ENCODE measurements around the gene ESCO1. TPM values are rescaled to one million over a fixed set of nuclear protein-coding genes. Genes with fewer than 3 reads are reported as not detected.

ESCO1 gene
- total and polyA plus RNA-seq, 2 of the 13 experiments (the other 11 are each of a cell fraction or from before 2014, with no cell fraction given): 6.3 to 19.4 TPM

DNA sequence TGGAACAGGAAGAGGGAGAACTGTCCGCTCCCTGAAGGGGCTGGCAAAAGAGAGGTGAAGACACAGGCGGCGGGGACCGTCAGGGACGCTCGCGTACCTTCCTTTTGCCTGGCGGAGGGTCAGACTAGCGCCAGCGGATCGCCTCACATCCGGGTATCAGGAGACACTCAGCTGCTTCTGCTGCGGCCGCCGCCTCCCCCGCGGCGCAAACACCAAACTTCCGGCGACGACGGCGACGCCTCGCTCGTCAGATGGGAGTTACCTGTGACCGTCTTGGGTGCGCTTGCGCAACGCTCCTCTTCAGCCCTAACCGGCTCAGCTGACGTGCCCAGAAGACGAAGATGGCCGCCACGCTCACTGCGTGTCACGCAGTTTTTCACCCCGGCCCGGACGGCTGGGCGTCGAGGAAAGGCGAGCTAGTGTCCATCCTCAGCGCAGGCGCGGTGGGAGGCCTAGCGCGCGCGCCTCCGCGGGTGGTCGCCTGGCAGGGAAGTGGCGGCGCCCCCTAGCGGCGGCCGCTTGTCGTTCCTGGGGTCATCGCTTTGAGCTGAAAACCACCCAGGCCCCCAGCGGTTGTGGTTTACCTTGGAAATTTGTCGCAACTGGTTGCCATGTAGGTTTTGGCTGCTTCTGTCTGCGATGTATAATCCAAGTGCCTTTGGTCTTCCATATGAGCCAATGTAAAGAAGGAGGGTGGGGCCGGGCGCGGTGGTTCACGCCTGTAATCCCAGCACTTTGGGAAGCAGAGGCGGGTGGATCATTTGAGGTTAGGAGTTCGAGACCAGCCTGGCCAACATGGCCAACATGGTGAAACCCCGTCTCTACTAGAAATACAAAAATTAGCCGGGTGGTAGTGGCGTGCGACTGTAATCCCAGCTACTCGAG, at the start of gene ESCO1 (continued):
- no peak for TF ChIP-seq PCBP2 (optimal IDR thresholded peaks at IDR 0.05; ENCODE audit: low read depth, low read length, poor library complexity, severe bottlenecking)
- peak; percentile 83 for TF ChIP-seq ZNF605 (CRISPR knock-in tag; IDR thresholded peaks at IDR 0.05)
- TF ChIP-seq SMAD9 (CRISPR knock-in tag; IDR thresholded peaks at IDR 0.05): no peak; the same call in 1 of the 2 replicates
- peak; percentile 79 for TF ChIP-seq ELF3 (CRISPR knock-in tag; IDR thresholded peaks at IDR 0.05)
- no peak for TF ChIP-seq MTA3 (CRISPR knock-in tag; IDR thresholded peaks at IDR 0.05)
- TF ChIP-seq IKZF4 (CRISPR knock-in tag; IDR thresholded peaks at IDR 0.05; ENCODE audit: borderline replicate concordance, low read depth, not compliant biosample characterization): peak; percentile 35
- TF ChIP-seq ZNF572 (CRISPR knock-in tag; IDR thresholded peaks at IDR 0.05): no peak
- TF ChIP-seq ZKSCAN5 (CRISPR knock-in tag; IDR thresholded peaks at IDR 0.05): no peak
- TF ChIP-seq ZNF468 (CRISPR knock-in tag; IDR thresholded peaks at IDR 0.05): peak; percentile 67; the same call in 1 of the 2 replicates
- TF ChIP-seq ZEB1 (IDR thresholded peaks at IDR 0.05; ENCODE audit: insufficient replicate concordance, low read depth): peak; percentile 1
- TF ChIP-seq, protein P1, sequence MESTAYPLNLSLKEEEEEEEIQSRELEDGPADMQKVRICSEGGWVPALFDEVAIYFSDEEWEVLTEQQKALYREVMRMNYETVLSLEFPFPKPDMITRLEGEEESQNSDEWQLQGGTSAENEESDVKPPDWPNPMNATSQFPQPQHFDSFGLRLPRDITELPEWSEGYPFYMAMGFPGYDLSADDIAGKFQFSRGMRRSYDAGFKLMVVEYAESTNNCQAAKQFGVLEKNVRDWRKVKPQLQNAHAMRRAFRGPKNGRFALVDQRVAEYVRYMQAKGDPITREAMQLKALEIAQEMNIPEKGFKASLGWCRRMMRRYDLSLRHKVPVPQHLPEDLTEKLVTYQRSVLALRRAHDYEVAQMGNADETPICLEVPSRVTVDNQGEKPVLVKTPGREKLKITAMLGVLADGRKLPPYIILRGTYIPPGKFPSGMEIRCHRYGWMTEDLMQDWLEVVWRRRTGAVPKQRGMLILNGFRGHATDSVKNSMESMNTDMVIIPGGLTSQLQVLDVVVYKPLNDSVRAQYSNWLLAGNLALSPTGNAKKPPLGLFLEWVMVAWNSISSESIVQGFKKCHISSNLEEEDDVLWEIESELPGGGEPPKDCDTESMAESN (CRISPR knock-in tag; conservative IDR thresholded peaks at IDR 0.05): peak; percentile 93
- peak; percentile 83 for TF ChIP-seq ZNF160 (CRISPR knock-in tag; IDR thresholded peaks at IDR 0.05)
- no peak for TF ChIP-seq ZNF326 (CRISPR knock-in tag; IDR thresholded peaks at IDR 0.05; ENCODE audit: borderline replicate concordance)
- peak; percentile 89 for TF ChIP-seq ARID2 (CRISPR knock-in tag; IDR thresholded peaks at IDR 0.05; ENCODE audit: borderline replicate concordance)
- peak; percentile 70; the same call in 1 of the 2 replicates for TF ChIP-seq GTF3A (CRISPR knock-in tag; conservative IDR thresholded peaks at IDR 0.05)
- TF ChIP-seq ZNF75D (CRISPR knock-in tag; IDR thresholded peaks at IDR 0.05; ENCODE audit: borderline replicate concordance): no peak
- TF ChIP-seq, protein P2, sequence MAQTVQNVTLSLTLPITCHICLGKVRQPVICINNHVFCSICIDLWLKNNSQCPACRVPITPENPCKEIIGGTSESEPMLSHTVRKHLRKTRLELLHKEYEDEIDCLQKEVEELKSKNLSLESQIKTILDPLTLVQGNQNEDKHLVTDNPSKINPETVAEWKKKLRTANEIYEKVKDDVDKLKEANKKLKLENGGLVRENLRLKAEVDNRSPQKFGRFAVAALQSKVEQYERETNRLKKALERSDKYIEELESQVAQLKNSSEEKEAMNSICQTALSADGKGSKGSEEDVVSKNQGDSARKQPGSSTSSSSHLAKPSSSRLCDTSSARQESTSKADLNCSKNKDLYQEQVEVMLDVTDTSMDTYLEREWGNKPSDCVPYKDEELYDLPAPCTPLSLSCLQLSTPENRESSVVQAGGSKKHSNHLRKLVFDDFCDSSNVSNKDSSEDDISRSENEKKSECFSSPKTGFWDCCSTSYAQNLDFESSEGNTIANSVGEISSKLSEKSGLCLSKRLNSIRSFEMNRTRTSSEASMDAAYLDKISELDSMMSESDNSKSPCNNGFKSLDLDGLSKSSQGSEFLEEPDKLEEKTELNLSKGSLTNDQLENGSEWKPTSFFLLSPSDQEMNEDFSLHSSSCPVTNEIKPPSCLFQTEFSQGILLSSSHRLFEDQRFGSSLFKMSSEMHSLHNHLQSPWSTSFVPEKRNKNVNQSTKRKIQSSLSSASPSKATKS (CRISPR knock-in tag; IDR thresholded peaks at IDR 0.05): peak; percentile 77; the same call in 1 of the 2 replicates
- TF ChIP-seq, protein P3, sequence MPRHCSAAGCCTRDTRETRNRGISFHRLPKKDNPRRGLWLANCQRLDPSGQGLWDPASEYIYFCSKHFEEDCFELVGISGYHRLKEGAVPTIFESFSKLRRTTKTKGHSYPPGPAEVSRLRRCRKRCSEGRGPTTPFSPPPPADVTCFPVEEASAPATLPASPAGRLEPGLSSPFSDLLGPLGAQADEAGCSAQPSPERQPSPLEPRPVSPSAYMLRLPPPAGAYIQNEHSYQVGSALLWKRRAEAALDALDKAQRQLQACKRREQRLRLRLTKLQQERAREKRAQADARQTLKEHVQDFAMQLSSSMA (CRISPR knock-in tag; IDR thresholded peaks at IDR 0.05): no peak
- TF ChIP-seq, protein P4, sequence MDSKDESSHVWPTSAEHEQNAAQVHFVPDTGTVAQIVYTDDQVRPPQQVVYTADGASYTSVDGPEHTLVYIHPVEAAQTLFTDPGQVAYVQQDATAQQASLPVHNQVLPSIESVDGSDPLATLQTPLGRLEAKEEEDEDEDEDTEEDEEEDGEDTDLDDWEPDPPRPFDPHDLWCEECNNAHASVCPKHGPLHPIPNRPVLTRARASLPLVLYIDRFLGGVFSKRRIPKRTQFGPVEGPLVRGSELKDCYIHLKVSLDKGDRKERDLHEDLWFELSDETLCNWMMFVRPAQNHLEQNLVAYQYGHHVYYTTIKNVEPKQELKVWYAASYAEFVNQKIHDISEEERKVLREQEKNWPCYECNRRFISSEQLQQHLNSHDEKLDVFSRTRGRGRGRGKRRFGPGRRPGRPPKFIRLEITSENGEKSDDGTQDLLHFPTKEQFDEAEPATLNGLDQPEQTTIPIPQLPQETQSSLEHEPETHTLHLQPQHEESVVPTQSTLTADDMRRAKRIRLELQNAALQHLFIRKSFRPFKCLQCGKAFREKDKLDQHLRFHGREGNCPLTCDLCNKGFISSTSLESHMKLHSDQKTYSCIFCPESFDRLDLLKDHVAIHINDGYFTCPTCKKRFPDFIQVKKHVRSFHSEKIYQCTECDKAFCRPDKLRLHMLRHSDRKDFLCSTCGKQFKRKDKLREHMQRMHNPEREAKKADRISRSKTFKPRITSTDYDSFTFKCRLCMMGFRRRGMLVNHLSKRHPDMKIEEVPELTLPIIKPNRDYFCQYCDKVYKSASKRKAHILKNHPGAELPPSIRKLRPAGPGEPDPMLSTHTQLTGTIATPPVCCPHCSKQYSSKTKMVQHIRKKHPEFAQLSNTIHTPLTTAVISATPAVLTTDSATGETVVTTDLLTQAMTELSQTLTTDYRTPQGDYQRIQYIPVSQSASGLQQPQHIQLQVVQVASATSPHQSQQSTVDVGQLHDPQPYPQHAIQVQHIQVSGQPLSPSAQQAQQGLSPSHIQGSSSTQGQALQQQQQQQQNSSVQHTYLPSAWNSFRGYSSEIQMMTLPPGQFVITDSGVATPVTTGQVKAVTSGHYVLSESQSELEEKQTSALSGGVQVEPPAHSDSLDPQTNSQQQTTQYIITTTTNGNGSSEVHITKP (CRISPR knock-in tag; IDR thresholded peaks at IDR 0.05; ENCODE audit: low read depth): peak; percentile 83; the same call in 1 of the 2 replicates
